Activated effector memory CD4-positive, alpha-beta T cell treated with Interleukin-2 at 50 U/mL for 16 hours (primary cell): ENCODE results near the gene OR7D2.

ENCODE experiments used
- DNase-seq: peaks from one replicate; pipeline ENCODE4 v3.0.0-alpha.2; 2020

Gene OR7D2

DNA sequence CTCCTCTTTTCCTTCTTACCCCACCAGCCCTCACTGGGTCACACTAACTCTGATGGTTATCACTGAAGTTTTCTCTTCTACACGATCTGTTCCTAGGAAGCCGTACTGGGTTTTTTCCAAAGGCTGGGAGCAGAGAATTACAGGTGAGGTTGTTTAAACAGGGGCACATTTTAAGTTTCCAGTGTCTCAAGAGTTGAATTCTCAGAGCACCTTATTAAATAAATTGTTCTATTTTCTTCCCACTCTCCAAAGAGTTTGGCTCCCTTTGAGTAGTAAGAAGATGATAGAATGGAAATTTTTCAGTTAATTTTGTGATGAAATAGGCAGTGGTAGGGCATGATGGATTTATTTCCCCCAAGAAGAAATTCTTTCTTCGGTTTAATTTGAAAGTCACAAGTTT, 40.7 kb downstream of the OR7D2 start, which contains the start of gene OR7D4:
Gene OR7D4, minus strand, starts transcription at position 101 of the 400 bp plus-strand sequence. CDS start 4,752 bp downstream, outside the sequence.
- DNase-seq: no peak
